Measurements from ENCODE around the gene GRHL1. TPM values are rescaled to one million over a fixed set of nuclear protein-coding genes. Genes with fewer than 3 reads are reported as not detected.
A peak's percentile ranks its signal among the peaks of the same experiment; 100 is the strongest.

GRHL1 gene
- total RNA-seq, 2 donors from 2014 or later, result 0.41 to 9.5 TPM

- DNase-seq (ENCODE audit: low spot score) (no peak), ATAC-seq (ENCODE audit: insufficient number of reproducible peaks, low FRiP score, low read depth) (no peak)
- TF ChIP-seq CTCF (IDR thresholded peaks at IDR 0.05), result no peak
- H3K36me3 ChIP-seq, result peaks cover 23% of the 10 kb centered on the region
- peaks cover 5 to 27% of the 10 kb centered on the region in 2 donors for H3K4me1 ChIP-seq (ENCODE audit: control insufficient read depth in 1 of 2, low read depth in 2 of 2)
- no peaks in the 10 kb centered on the region for H3K9me3 ChIP-seq
- no peaks in the 10 kb centered on the region for H3K27me3 ChIP-seq (replicated peaks; ENCODE audit: insufficient read depth)
- H3K4me3 ChIP-seq, result no peak overlapping the region
- H3K27ac ChIP-seq, result no peak overlapping the region
Observed at GRCh38 chr2:10047616-10048500, 96.4 kb downstream of the GRHL1 start.

- no peak for ATAC-seq (ENCODE audit: insufficient number of reproducible peaks, low FRiP score, low read depth)
- H3K9me3 ChIP-seq, result no peaks in the 10 kb centered on the region
- no peak overlapping the region for H3K27ac ChIP-seq
- TF ChIP-seq CTCF (IDR thresholded peaks at IDR 0.05), result peak; percentile 63
- H3K36me3 ChIP-seq, result peaks cover 23% of the 10 kb centered on the region
- no peak overlapping the region for H3K4me3 ChIP-seq
- no peak for DNase-seq (ENCODE audit: low spot score)
- no peaks in the 10 kb centered on the region for H3K27me3 ChIP-seq (replicated peaks; ENCODE audit: insufficient read depth)
- H3K4me1 ChIP-seq (ENCODE audit: control insufficient read depth in 1 of 2, low read depth in 2 of 2), result peaks cover 5 to 35% of the 10 kb centered on the region in 2 donors
Observed at GRCh38 chr2:10048501-10049171, 97.1 kb downstream of the GRHL1 start.

Other genes with a start within 250 kb of the GRHL1 start
- 10 to 100 TPM in 1 of 2 donors, 1 to 10 TPM in 1; 8.3 to 11.2 TPM for gene TAF1B, start 108.2 kb upstream of the GRHL1 start, total RNA-seq
- gene KLF11, start 91.9 kb downstream of the GRHL1 start, total RNA-seq, result 10 to 100 TPM; 14.4 to 20.0 TPM
- gene CYS1, start 128.7 kb downstream of the GRHL1 start, total RNA-seq, result 10 to 100 TPM; 13.5 to 26.9 TPM
- 1 to 10 TPM in 1 of 2 donors, under 1 TPM in 1; 0.92 to 1.2 TPM for gene RRM2, start 171.0 kb downstream of the GRHL1 start, total RNA-seq

Measured in thoracic aorta (tissue), 2 donors.